Keratinocyte (primary cell): ENCODE measurements around the gene ANO9. TPM values are rescaled to one million over a fixed set of nuclear protein-coding genes. Genes with fewer than 3 reads are reported as not detected.
A peak's percentile ranks its signal among the peaks of the same experiment; 100 is the strongest.

ENCODE experiments used
- DNase-seq: peaks from one replicate; pipeline ENCODE4 v3.0.0-alpha.2; 2011; ENCODE audit warnings: low read depth, missing footprints, low spot score
- FAIRE-seq: peaks from 2 replicates; lab custom pipeline; 2011; peaks lifted over from hg19 to GRCh38; lab: Jason Lieb, UNC
- H2AFZ ChIP-seq: 2 replicates; pipeline ENCODE4 v1.6.0; 2012; ENCODE audit warnings: low read length, control low read depth, inconsistent platforms; ENCODE audit not compliant: control insufficient read depth
- H3K27ac ChIP-seq: 2 replicates; pipeline ENCODE4 v1.5.1; 2011; ENCODE audit warnings: low read length; ENCODE audit not compliant: control insufficient read depth, insufficient read depth
- H3K27me3 ChIP-seq: 3 replicates; pipeline ENCODE4 v1.6.0; 2011; ENCODE audit warnings: low read length; ENCODE audit not compliant: control insufficient read depth, insufficient read depth; ENCODE audit errors: extremely low read depth
- H3K36me3 ChIP-seq, 2 experiments: 2 replicates in 1 of 2; 3 replicates in 1 of 2; pipeline ENCODE4 v1.5.1; 2011; ENCODE audit warnings: low read length in 2 of 2, mild to moderate bottlenecking in 1 of 2; ENCODE audit not compliant: control insufficient read depth in 2 of 2, insufficient read depth in 2 of 2; ENCODE audit errors: extremely low read depth in 1 of 2
- H3K4me1 ChIP-seq: 3 replicates; pipeline ENCODE4 v1.5.1; 2011; ENCODE audit warnings: low read length; ENCODE audit not compliant: control insufficient read depth, insufficient read depth; ENCODE audit errors: extremely low read depth
- H3K4me2 ChIP-seq: 3 replicates; pipeline ENCODE4 v1.6.0; 2011; ENCODE audit warnings: low read depth, low read length; ENCODE audit not compliant: control insufficient read depth, insufficient read depth; ENCODE audit errors: extremely low read depth
- H3K4me3 ChIP-seq, 3 experiments: fragments of 200-600 bp in 1 of 3; sonication (generic) in 1 of 3; 2 replicates in 2 of 3; 3 replicates in 1 of 3; pipeline ENCODE4 v1.5.1; 2011 to 2016; ENCODE audit warnings: low read length in 3 of 3, mild to moderate bottlenecking in 3 of 3, control low read depth in 2 of 3, inconsistent platforms in 1 of 3, low read depth in 1 of 3, mixed read lengths in 1 of 3, mixed run types in 1 of 3, moderate library complexity in 1 of 3; ENCODE audit not compliant: control insufficient read depth in 2 of 3, insufficient read depth in 2 of 3; ENCODE audit errors: extremely low read depth in 1 of 3
- H3K79me2 ChIP-seq: 2 replicates; pipeline ENCODE4 v1.6.0; 2012; ENCODE audit warnings: low read length; ENCODE audit not compliant: control insufficient read depth, insufficient read depth
- H3K9ac ChIP-seq: 3 replicates; pipeline ENCODE4 v1.6.0; 2011; ENCODE audit warnings: low read length; ENCODE audit not compliant: control insufficient read depth, insufficient read depth; ENCODE audit errors: extremely low read depth
- H3K9me1 ChIP-seq: 3 replicates; pipeline ENCODE4 v1.6.0; 2011; ENCODE audit warnings: low read length; ENCODE audit not compliant: control insufficient read depth, insufficient read depth; ENCODE audit errors: extremely low read depth
- H3K9me3 ChIP-seq: 2 replicates; pipeline ENCODE4 v1.5.1; 2012; ENCODE audit warnings: low read depth, low read length; ENCODE audit not compliant: control insufficient read depth
- H4K20me1 ChIP-seq: 3 replicates; pipeline ENCODE4 v1.6.0; 2011; ENCODE audit warnings: low read length; ENCODE audit not compliant: control insufficient read depth, insufficient read depth; ENCODE audit errors: extremely low read depth
- EZH2 ChIP-seq: IDR thresholded peaks from one replicate; pipeline ENCODE4 v1.6.1; 2012; ENCODE audit warnings: inconsistent platforms, mild to moderate bottlenecking, low read length, moderate library complexity
- dilution Hi-C: fragments of 300-500 bp; cut with MboI; formaldehyde crosslinking; loops from one replicate; pipeline ENCODE4 v1.7.0; 2020; ENCODE audit warnings: low sequenced_read_pairs; ENCODE audit not compliant: extremely low pct_ligation_motif_present
- polyA plus RNA-seq, 5 experiments: library from polyadenylated mRNA; depleted of rRNA in 3 of 5; stranded (reverse) in 3 of 5; stranded (forward) in 1 of 5; unstranded in 1 of 5; fragments of >200 nt; gene quantifications; 1 replicate in 1 of 5; 2 replicates in 3 of 5; 3 replicates in 1 of 5; pipeline versions ENCODE4 v1.2.1 to v1.2.3, GENCODE V29; 2011 to 2012; ENCODE audit warnings: missing spikeins in 2 of 5, low read depth in 1 of 5, low replicate concordance in 1 of 5
- TF ChIP-seq, protein P1 (sequence below), 3 experiments: IDR thresholded peaks in 1 of 3; conservative IDR thresholded peaks in 1 of 3; optimal IDR thresholded peaks in 1 of 3; 2 replicates in 2 of 3; 3 replicates in 1 of 3; pipeline versions ENCODE3 to v1.5.1; 2011; ENCODE audit warnings: low read length in 3 of 3, mild to moderate bottlenecking in 3 of 3, moderate library complexity in 2 of 3, control low read depth in 1 of 3, inconsistent platforms in 1 of 3; ENCODE audit not compliant: insufficient read depth in 2 of 3; ENCODE audit errors: extremely low read depth in 1 of 3

ANO9 gene
- polyA plus RNA-seq, 1 donor (not counting 4 experiments of a cell fraction or from before 2014, with no cell fraction given), result 16.1 TPM

DNA sequence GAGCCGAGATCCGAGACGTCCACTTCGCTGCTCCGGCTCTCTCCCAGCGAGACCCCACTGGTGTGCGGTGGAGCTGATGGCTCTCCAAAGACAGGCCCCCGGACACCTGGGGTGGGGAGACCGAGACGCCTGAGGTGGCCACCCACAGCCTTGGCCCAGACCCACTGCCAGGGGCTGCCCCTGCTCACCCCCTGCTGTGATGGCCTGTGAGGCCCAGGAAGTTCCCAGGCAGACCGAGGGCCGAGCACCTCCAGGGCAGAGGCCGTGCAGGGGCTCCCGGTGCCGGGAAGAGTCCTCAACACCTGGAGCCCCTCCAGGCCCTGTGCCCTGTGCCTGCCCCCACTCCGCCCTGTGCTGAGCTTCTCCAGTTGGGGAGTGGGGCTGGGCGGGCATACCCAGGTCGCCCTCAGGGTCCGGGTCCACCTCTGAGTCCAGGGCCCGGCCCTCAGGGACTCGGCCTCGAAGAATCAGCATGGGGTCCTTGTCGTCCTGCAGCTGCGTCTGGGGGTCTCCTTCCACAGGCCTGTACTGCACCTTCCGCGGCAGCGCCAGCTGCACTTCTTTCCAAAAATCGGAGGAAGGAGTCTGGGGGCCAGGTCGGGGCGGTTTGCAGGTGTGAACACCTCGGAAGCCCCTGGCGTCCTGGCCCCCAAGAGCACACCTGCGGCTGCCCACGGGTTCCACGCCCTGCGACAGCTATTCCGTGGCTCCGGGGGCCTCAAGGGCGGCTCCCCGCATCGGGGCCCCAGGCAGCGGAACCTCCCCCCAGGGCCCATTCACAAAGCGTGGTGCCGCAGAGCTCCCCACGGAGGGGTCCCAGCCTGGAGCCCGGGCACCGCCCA, 35.6 kb downstream of the ANO9 start:
- Histone ChIP-seq H3K9me1 (no peaks in the 10 kb centered on the region), H3K4me1 (peaks cover 8% of the 10 kb centered on the region), H3K4me3 (peak overlapping the region in 1 of 3 experiments; percentile 18), H3K9ac (no peak overlapping the region), H3K9me3 (no peaks in the 10 kb centered on the region), H3K4me2 (peak overlapping the region; percentile 27), H3K79me2 (peaks cover 5% of the 10 kb centered on the region), H3K27ac (no peak overlapping the region), H2AFZ (no peak overlapping the region), H3K36me3 (peaks cover 25 to 26% of the 10 kb centered on the region in 2 experiments), H3K27me3 (no peaks in the 10 kb centered on the region), H4K20me1 (peaks cover 18% of the 10 kb centered on the region)
- no peak for TF ChIP-seq EZH2
- TF ChIP-seq, protein P1, sequence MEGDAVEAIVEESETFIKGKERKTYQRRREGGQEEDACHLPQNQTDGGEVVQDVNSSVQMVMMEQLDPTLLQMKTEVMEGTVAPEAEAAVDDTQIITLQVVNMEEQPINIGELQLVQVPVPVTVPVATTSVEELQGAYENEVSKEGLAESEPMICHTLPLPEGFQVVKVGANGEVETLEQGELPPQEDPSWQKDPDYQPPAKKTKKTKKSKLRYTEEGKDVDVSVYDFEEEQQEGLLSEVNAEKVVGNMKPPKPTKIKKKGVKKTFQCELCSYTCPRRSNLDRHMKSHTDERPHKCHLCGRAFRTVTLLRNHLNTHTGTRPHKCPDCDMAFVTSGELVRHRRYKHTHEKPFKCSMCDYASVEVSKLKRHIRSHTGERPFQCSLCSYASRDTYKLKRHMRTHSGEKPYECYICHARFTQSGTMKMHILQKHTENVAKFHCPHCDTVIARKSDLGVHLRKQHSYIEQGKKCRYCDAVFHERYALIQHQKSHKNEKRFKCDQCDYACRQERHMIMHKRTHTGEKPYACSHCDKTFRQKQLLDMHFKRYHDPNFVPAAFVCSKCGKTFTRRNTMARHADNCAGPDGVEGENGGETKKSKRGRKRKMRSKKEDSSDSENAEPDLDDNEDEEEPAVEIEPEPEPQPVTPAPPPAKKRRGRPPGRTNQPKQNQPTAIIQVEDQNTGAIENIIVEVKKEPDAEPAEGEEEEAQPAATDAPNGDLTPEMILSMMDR (optimal IDR thresholded peaks at IDR 0.05 in 1 of 3, IDR thresholded peaks at IDR 0.05 in 1 of 3, conservative IDR thresholded peaks at IDR 0.05 in 1 of 3; ENCODE audit: extremely low read depth in 1 of 3, insufficient read depth in 2 of 3, low read length in 3 of 3), result no peak
- FAIRE-seq, result no peak
- dilution Hi-C loops, result no loop called here
- DNase-seq, result no peak

DNA sequence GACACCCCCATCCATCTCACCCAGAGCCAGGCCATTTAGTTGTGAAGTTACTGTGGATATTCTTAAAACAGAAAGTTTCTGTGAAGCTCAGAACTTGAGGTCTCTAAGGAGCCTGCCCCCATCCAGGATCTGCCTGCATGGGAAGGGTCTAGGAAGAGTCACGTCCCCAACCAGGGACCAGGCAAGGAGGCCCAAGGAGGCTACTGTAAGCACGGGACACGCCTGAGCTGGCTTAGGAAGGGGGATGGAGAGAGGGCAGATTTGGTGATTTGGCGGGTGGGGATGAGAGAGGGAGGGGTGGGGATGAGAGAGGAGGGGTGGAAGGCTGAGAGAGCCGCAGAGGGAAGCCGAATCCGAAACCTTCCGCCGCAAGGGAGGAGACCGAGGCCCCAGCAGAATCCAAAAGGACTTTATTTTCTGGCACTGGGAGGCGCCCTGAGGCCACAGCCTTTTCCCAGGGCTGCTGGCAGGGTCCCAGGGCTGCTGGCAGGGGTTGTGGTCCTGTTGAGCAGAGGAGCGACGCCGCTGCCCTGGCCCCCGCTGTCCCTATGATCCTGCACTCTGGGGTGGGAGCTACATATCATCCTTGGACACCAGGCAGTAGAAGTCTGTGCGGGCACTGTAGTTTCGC, 36.4 kb downstream of the ANO9 start:
- no peak for DNase-seq
- dilution Hi-C loops, result no loop called here

More for the DNA sequence above, 36.4 kb downstream of the ANO9 start:
- Histone ChIP-seq H3K27ac (no peak overlapping the region), H3K9me1 (no peaks in the 10 kb centered on the region), H4K20me1 (peaks cover 18% of the 10 kb centered on the region), H3K36me3 (peaks cover 25 to 26% of the 10 kb centered on the region in 2 experiments), H3K4me3 (no peak overlapping the region), H3K9me3 (no peaks in the 10 kb centered on the region), H3K4me2 (no peak overlapping the region), H2AFZ (no peak overlapping the region), H3K27me3 (no peaks in the 10 kb centered on the region), H3K9ac (no peak overlapping the region), H3K79me2 (peaks cover 5% of the 10 kb centered on the region), H3K4me1 (peaks cover 8% of the 10 kb centered on the region)
- TF ChIP-seq, protein P1 (optimal IDR thresholded peaks at IDR 0.05 in 1 of 3, IDR thresholded peaks at IDR 0.05 in 1 of 3, conservative IDR thresholded peaks at IDR 0.05 in 1 of 3; ENCODE audit: extremely low read depth in 1 of 3, insufficient read depth in 2 of 3, low read length in 3 of 3), result peak in 1 of 3 experiments; percentile 26
- TF ChIP-seq EZH2, result no peak
- no peak for FAIRE-seq
